ENCODE measurements around the gene ECPAS.

- TF ChIP-seq POLR2AphosphoS5 (IDR thresholded peaks at IDR 0.05; ENCODE audit: low read depth, low read length) (no peak), SIN3A (IDR thresholded peaks at IDR 0.05; ENCODE audit: borderline replicate concordance, insufficient read depth, low read length) (no peak), TAF1 (IDR thresholded peaks at IDR 0.05; ENCODE audit: borderline replicate concordance, insufficient read depth, low read length) (no peak)
Measured at GRCh38 chr9:111442360-111443027, 41.7 kb downstream of the ECPAS start.
